Effector memory CD4-positive, alpha-beta T cell (primary cell): Measurements from ENCODE around the gene SLC25A24.
"Not testable (repeated sequence)": the region's sequence is repeated elsewhere in the genome, so short reads cannot be mapped to it uniquely, and the experiment has no call there.

Experiments used
- DNase-seq, 3 donors: peaks; one replicate each; pipeline ENCODE4 v3.0.0-alpha.2; 2020
- H3K27ac ChIP-seq: 2 replicates; pipeline ENCODE4 v1.7.0; 2013; ENCODE audit warnings: mild to moderate bottlenecking, low read length, moderate library complexity; ENCODE audit not compliant: insufficient read depth, poor library complexity, severe bottlenecking
- H3K27me3 ChIP-seq: replicated peaks from 2 replicates; pipeline ENCODE4 v1.7.0; 2013; ENCODE audit warnings: mild to moderate bottlenecking, low read length; ENCODE audit not compliant: insufficient read depth, control insufficient read depth, poor library complexity, severe bottlenecking
- H3K36me3 ChIP-seq: 2 replicates; pipeline ENCODE4 v1.7.0; 2013; ENCODE audit warnings: mild to moderate bottlenecking, low read length, moderate library complexity; ENCODE audit not compliant: control insufficient read depth, insufficient read depth
- H3K4me1 ChIP-seq: 2 replicates; pipeline ENCODE4 v1.7.0; 2013; ENCODE audit warnings: low read length, mild to moderate bottlenecking; ENCODE audit not compliant: control insufficient read depth, insufficient read depth, poor library complexity, severe bottlenecking
- H3K4me3 ChIP-seq: 2 replicates; pipeline ENCODE4 v1.7.0; 2013; ENCODE audit warnings: low read length, low read depth, mild to moderate bottlenecking; ENCODE audit not compliant: insufficient read depth, poor library complexity, severe bottlenecking
- H3K9me3 ChIP-seq: 2 replicates; pipeline ENCODE4 v1.7.0; 2013; ENCODE audit warnings: mild to moderate bottlenecking, low read length, moderate library complexity; ENCODE audit not compliant: control insufficient read depth

The SLC25A24 gene

GRCh38 chr1:108159951-108160350, 40.2 kb downstream of the SLC25A24 start:
- H3K9me3 ChIP-seq, DNase-seq, H3K27ac ChIP-seq, H3K4me3 ChIP-seq, H3K4me1 ChIP-seq, H3K36me3 ChIP-seq, H3K27me3 ChIP-seq: not testable (repeated sequence)

- no peak overlapping the region for H3K27ac ChIP-seq
- peaks cover 7% of the 10 kb centered on the region for H3K36me3 ChIP-seq
- no peaks in the 10 kb centered on the region for H3K27me3 ChIP-seq
- H3K4me3 ChIP-seq, result no peak overlapping the region
- no peaks in the 10 kb centered on the region for H3K9me3 ChIP-seq
- no peaks in the 10 kb centered on the region for H3K4me1 ChIP-seq
- no peak for DNase-seq
These were observed 41.2 kb downstream of the SLC25A24 start for GRCh38 chr1:108158893-108159453.

GRCh38 chr1:108154314-108154713, 45.8 kb downstream of the SLC25A24 start:
- H3K4me3 ChIP-seq, result no peak overlapping the region
- no peaks in the 10 kb centered on the region for H3K27me3 ChIP-seq
- DNase-seq, result no peak
- peaks cover 22% of the 10 kb centered on the region for H3K36me3 ChIP-seq
- H3K27ac ChIP-seq, result no peak overlapping the region
- H3K9me3 ChIP-seq, result no peaks in the 10 kb centered on the region
- H3K4me1 ChIP-seq, result no peaks in the 10 kb centered on the region

- Histone ChIP-seq H3K27ac (no peak overlapping the region), H3K27me3 (no peaks in the 10 kb centered on the region), H3K36me3 (peaks cover 31% of the 10 kb centered on the region), H3K4me1 (no peaks in the 10 kb centered on the region), H3K9me3 (no peaks in the 10 kb centered on the region), H3K4me3 (no peak overlapping the region)
- DNase-seq, result no peak
These were observed 47.3 kb downstream of the SLC25A24 start for GRCh38 chr1:108152782-108153222.

- no peak overlapping the region for H3K27ac ChIP-seq
- H3K9me3 ChIP-seq, result no peaks in the 10 kb centered on the region
- H3K36me3 ChIP-seq, result peaks cover 38% of the 10 kb centered on the region
- H3K4me3 ChIP-seq, result no peak overlapping the region
- no peaks in the 10 kb centered on the region for H3K27me3 ChIP-seq
- H3K4me1 ChIP-seq, result no peaks in the 10 kb centered on the region
- no peak for DNase-seq
These were observed 48.6 kb downstream of the SLC25A24 start for GRCh38 chr1:108151548-108151947.

GRCh38 chr1:108149796-108150467, 50.2 kb downstream of the SLC25A24 start:
- DNase-seq, result no peak
- H3K27me3 ChIP-seq, result no peaks in the 10 kb centered on the region
- peaks cover 31% of the 10 kb centered on the region for H3K36me3 ChIP-seq
- H3K27ac ChIP-seq, result no peak overlapping the region
- H3K4me1 ChIP-seq, result no peaks in the 10 kb centered on the region
- no peak overlapping the region for H3K4me3 ChIP-seq
- H3K9me3 ChIP-seq, result no peaks in the 10 kb centered on the region

GRCh38 chr1:108144569-108144968, 55.6 kb downstream of the SLC25A24 start:
- peaks cover 20% of the 10 kb centered on the region for H3K36me3 ChIP-seq

GRCh38 chr1:108142773-108143394, 57.3 kb downstream of the SLC25A24 start:
- H3K4me3 ChIP-seq, result no peak overlapping the region
- peaks cover 25% of the 10 kb centered on the region for H3K36me3 ChIP-seq
- DNase-seq, result no peak
- H3K9me3 ChIP-seq, result no peaks in the 10 kb centered on the region
- H3K27me3 ChIP-seq, result no peaks in the 10 kb centered on the region
- no peaks in the 10 kb centered on the region for H3K4me1 ChIP-seq
- H3K27ac ChIP-seq, result no peak overlapping the region

More at GRCh38 chr1:108144569-108144968, 55.6 kb downstream of the SLC25A24 start:
- H3K9me3 ChIP-seq, H3K27ac ChIP-seq, H3K27me3 ChIP-seq, H3K4me1 ChIP-seq, DNase-seq, H3K4me3 ChIP-seq: not testable (repeated sequence)

- no peak overlapping the region for H3K4me3 ChIP-seq
- no peak overlapping the region for H3K27ac ChIP-seq
- no peaks in the 10 kb centered on the region for H3K4me1 ChIP-seq
- DNase-seq, result no peak
- peaks cover 19% of the 10 kb centered on the region for H3K36me3 ChIP-seq
- H3K9me3 ChIP-seq, result no peaks in the 10 kb centered on the region
- H3K27me3 ChIP-seq, result no peaks in the 10 kb centered on the region
These were observed 57.9 kb downstream of the SLC25A24 start for GRCh38 chr1:108142258-108142657.

- Histone ChIP-seq H3K9me3 (no peaks in the 10 kb centered on the region), H3K36me3 (peaks cover 24% of the 10 kb centered on the region), H3K27me3 (no peaks in the 10 kb centered on the region), H3K4me3 (no peak overlapping the region), H3K4me1 (no peaks in the 10 kb centered on the region), H3K27ac (no peak overlapping the region)
- DNase-seq, result no peak
These were observed 58.5 kb downstream of the SLC25A24 start for GRCh38 chr1:108141621-108142020.
